Spleen (tissue), 11 donors: ENCODE data around the gene OTOG. TPM values are rescaled to one million over a fixed set of nuclear protein-coding genes. Genes with fewer than 3 reads are reported as not detected.

Source experiments
- DNase-seq: peaks from one replicate; pipeline ENCODE4 v3.0.0-alpha.2; 2020
- H3K27ac ChIP-seq, 8 donors: fragments of 200-600 bp; sonication (generic) in 7 of 8; 1 replicate in 4 of 8; 2 replicates in 4 of 8; pipeline versions ENCODE4 v1.5.0 to v1.8.0; 2016 to 2021; ENCODE audit warnings: inconsistent platforms in 4 of 8, mild to moderate bottlenecking in 4 of 8, moderate library complexity in 1 of 8
- H3K27me3 ChIP-seq, 7 donors: fragments of 200-600 bp; sonication (generic) in 6 of 7; replicated peaks in 1 of 7; 1 replicate in 4 of 7; 2 replicates in 3 of 7; pipeline versions ENCODE4 v1.5.0 to v1.8.0; 2016 to 2021; ENCODE audit warnings: inconsistent platforms in 3 of 7, mild to moderate bottlenecking in 1 of 7
- H3K36me3 ChIP-seq, 6 donors: fragments of 200-600 bp; sonication (generic) in 5 of 6; 1 replicate in 4 of 6; 2 replicates in 2 of 6; pipeline versions ENCODE4 v1.5.0 to v1.8.0; 2016 to 2021; ENCODE audit warnings: inconsistent platforms in 2 of 6
- H3K4me1 ChIP-seq, 6 donors: fragments of 200-600 bp; sonication (generic) in 5 of 6; 1 replicate in 3 of 6; 2 replicates in 3 of 6; pipeline versions ENCODE4 v1.5.0 to v1.8.0; 2016 to 2021; ENCODE audit warnings: inconsistent platforms in 3 of 6
- H3K4me3 ChIP-seq, 8 donors: fragments of 200-600 bp; sonication (generic) in 7 of 8; 1 replicate in 4 of 8; 2 replicates in 4 of 8; pipeline versions ENCODE4 v1.5.0 to v1.8.0; 2016 to 2021; ENCODE audit warnings: inconsistent platforms in 4 of 8, mild to moderate bottlenecking in 4 of 8, moderate library complexity in 2 of 8
- H3K9me3 ChIP-seq, 8 donors: fragments of 200-600 bp; sonication (generic) in 7 of 8; 1 replicate in 4 of 8; 2 replicates in 4 of 8; pipeline versions ENCODE4 v1.5.0 to v1.8.0; 2016 to 2021; ENCODE audit warnings: inconsistent platforms in 4 of 8
- POLR2A ChIP-seq, 3 donors: fragments of 450-650 bp; IDR thresholded peaks; one replicate each; pipeline ENCODE4 v1.5.1; 2017; ENCODE audit warnings: antibody characterized with exemption in 3 of 3, mild to moderate bottlenecking in 1 of 3
- POLR2AphosphoS5 ChIP-seq, 3 donors: sonication (generic); formaldehyde crosslinking; IDR thresholded peaks; one replicate each; pipeline ENCODE4 v1.5.1; 2017; ENCODE audit warnings: antibody characterized with exemption in 3 of 3
- WGBS, 5 donors: extraction: QIAGEN DNeasy Blood & Tissue Kit in 3 of 5; methylation state at CpG; one replicate each; pipeline versions ENCODE4 v1.1.5 to v1.1.7; 2013 to 2018; 5-methylcytosine and 5-hydroxymethylcytosine counted together
- intact Hi-C: fragments of 100-400 bp; cut with DNase I; formaldehyde crosslinking; loops from one replicate; pipeline ENCODE4 v1.15.0; 2023; ENCODE audit warnings: low total_unique reads
- polyA plus RNA-seq, 3 donors: library from polyadenylated mRNA; stranded (reverse); fragments of 200-250 nt; gene quantifications; one replicate each; pipeline ENCODE4 v1.2.1, GENCODE V29; 2013
- total RNA-seq, 7 donors: library from RNA; depleted of rRNA in 3 of 7; stranded (reverse); fragments of >200 nt in 3 of 7; fragmentation: NEBNext Ultra II Directional in 4 of 7; extraction: Animal tissue kit (Norgen Biotek cat#: 25700) in 4 of 7; gene quantifications; one replicate each; pipeline versions ENCODE4 v1.1.0 to v1.2.1, GENCODE V29; 2016 to 2021
- TF ChIP-seq, protein P1 (sequence below), 11 experiments: fragments of 200-600 bp in 7 of 11; fragments of 450-650 bp in 4 of 11; sonication (generic) in 4 of 11; IDR thresholded peaks in 8 of 11; conservative IDR thresholded peaks in 3 of 11; 1 replicate in 7 of 11; 2 replicates in 4 of 11; pipeline versions ENCODE4 v1.4.0 to v1.8.0; 2016 to 2021; ENCODE audit warnings: antibody characterized with exemption in 11 of 11, inconsistent platforms in 4 of 11, mild to moderate bottlenecking in 1 of 11
- donor health status: healthy with polysubstance abuse.
- donor health status: DM: no; HTN: no; CAD: no; lungs with moderate emphysema.
- donor health status: DM: no; HTN: no; CAD: no.
- donor health status: Bipolar disorder and iron deficiency.
- donor health status: healthy.
- donor health status: DM: no; HTN: no; CAD: no.
- donor health status: DM: yes; HTN: yes; CAD: no.

Gene OTOG
- total and polyA plus RNA-seq, 10 donors = not detected

DNA sequence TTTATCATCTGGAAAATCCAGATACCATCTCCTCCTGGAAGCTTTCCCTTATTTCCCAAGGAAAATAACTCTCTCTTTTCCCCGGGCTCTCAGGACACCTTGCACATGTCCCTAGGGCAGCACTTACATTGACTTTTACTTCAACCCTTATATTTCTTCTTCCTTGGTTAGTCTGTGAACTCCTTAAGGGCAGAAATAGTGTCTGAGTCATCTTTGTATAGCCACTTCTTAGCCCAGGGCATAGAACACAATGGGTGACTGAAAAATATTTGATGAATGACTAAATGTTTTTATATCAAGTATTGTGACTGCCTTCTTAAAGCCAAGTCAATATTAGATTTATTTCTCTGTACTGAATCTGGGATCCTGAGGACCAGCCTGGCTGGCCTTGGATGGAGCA lies 126.9 kb downstream of the OTOG start:
- WGBS, 5 donors = 78 to 89% (median 87%) methylated on average over 1 of the region's 1 CpG
- intact Hi-C loops = no loop called here
- TF ChIP-seq, protein P1, sequence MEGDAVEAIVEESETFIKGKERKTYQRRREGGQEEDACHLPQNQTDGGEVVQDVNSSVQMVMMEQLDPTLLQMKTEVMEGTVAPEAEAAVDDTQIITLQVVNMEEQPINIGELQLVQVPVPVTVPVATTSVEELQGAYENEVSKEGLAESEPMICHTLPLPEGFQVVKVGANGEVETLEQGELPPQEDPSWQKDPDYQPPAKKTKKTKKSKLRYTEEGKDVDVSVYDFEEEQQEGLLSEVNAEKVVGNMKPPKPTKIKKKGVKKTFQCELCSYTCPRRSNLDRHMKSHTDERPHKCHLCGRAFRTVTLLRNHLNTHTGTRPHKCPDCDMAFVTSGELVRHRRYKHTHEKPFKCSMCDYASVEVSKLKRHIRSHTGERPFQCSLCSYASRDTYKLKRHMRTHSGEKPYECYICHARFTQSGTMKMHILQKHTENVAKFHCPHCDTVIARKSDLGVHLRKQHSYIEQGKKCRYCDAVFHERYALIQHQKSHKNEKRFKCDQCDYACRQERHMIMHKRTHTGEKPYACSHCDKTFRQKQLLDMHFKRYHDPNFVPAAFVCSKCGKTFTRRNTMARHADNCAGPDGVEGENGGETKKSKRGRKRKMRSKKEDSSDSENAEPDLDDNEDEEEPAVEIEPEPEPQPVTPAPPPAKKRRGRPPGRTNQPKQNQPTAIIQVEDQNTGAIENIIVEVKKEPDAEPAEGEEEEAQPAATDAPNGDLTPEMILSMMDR (IDR thresholded peaks at IDR 0.05 in 8 of 11, conservative IDR thresholded peaks at IDR 0.05 in 3 of 11) = no peak
- TF ChIP-seq POLR2AphosphoS5 (IDR thresholded peaks at IDR 0.05) (no peak), POLR2A (IDR thresholded peaks at IDR 0.05) (no peak)
- Histone ChIP-seq H3K27ac (no peak overlapping the region), H3K36me3 (no peaks in the 10 kb centered on the region), H3K4me1 (no peaks in the 10 kb centered on the region), H3K27me3 (peaks cover 0 to 12% (median 0%) of the 10 kb centered on the region in 7 donors), H3K9me3 (peaks cover 0 to 41% (median 32%) of the 10 kb centered on the region in 8 donors), H3K4me3 (no peak overlapping the region)
- DNase-seq = no peak

DNA sequence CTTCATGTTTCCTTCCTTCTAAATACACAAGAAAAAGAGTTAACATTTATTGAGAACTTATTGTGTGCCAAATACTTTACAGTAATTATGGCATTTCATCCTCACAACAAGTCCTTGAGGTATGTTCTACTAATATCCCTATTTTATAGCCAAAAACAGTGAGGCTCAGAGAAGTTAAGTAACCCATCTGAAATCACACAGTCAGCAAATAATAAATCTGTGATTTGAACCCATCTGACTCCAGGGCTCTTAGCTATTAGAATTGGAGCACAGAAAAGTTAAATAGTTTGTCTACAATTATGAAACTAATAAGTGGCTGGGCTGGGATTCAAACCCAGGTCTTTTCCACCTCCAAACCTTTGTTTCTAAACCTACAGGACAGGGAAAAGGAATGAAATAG lies 135.8 kb downstream of the OTOG start:
- Histone ChIP-seq H3K9me3 (peaks cover 0 to 8% (median 3%) of the 10 kb centered on the region in 8 donors), H3K4me3 (no peak overlapping the region), H3K36me3 (no peaks in the 10 kb centered on the region), H3K27ac (no peak overlapping the region), H3K4me1 (no peaks in the 10 kb centered on the region), H3K27me3 (peaks cover 0 to 58% (median 0%) of the 10 kb centered on the region in 7 donors)
- TF ChIP-seq POLR2A (IDR thresholded peaks at IDR 0.05) = no peak
- TF ChIP-seq POLR2AphosphoS5 (IDR thresholded peaks at IDR 0.05) = no peak
- TF ChIP-seq, protein P1 (IDR thresholded peaks at IDR 0.05 in 8 of 11, conservative IDR thresholded peaks at IDR 0.05 in 3 of 11) = no peak
- intact Hi-C loops = no loop called here
- no peak for DNase-seq

DNA sequence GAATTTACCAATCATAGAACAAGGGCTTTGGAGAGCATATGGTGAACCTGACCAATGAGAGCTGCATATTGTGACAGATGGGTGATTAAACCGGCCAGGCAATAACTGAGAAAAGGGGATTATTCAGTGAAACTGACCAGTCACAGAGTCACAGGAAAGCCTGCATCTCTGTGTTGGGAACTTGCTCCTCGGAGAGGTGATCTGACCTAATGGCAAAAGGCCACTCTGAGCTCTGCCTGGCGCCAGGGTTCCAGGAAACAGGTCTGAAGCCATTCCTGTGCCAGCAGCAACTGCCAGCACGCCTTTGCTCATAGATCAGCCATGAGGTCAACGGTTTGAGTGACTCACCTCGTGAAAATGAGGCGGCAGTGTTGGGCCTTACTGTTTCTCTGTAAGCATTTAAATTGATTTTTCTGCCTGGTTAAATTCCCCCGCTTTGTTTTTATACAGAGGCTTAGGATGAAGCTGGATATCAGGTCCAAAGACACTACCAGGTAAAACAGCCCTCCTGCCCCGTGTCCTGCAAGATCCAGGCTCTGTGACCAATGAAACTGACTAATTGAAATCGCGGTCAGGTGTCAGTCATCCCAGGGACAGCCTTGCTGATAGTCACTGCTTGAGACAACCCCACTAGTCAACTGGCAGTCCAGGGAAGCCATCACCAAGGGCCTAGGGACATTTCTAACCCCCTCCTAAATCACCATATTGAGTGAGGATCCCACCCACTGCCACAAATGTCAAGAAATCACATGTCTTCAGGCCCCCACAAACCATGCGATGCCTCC lies 136.5 kb downstream of the OTOG start:
- peaks cover 0 to under 1% (median 0%) of the 10 kb centered on the region in 8 donors for H3K9me3 ChIP-seq
- TF ChIP-seq, protein P1 (IDR thresholded peaks at IDR 0.05 in 8 of 11, conservative IDR thresholded peaks at IDR 0.05 in 3 of 11) = no peak
- TF ChIP-seq POLR2AphosphoS5 (IDR thresholded peaks at IDR 0.05) = no peak
- no peak for TF ChIP-seq POLR2A (IDR thresholded peaks at IDR 0.05)
- intact Hi-C loops = no loop called here
- no peak overlapping the region for H3K4me3 ChIP-seq
- no peak for DNase-seq
- H3K27me3 ChIP-seq = peaks cover 0 to 61% (median 0%) of the 10 kb centered on the region in 7 donors
- no peaks in the 10 kb centered on the region for H3K4me1 ChIP-seq
- H3K36me3 ChIP-seq = no peaks in the 10 kb centered on the region
- H3K27ac ChIP-seq = no peak overlapping the region
- WGBS, 5 donors = 69 to 80% (median 71%) methylated on average over 10 to 12 of the region's 12 CpGs

DNA sequence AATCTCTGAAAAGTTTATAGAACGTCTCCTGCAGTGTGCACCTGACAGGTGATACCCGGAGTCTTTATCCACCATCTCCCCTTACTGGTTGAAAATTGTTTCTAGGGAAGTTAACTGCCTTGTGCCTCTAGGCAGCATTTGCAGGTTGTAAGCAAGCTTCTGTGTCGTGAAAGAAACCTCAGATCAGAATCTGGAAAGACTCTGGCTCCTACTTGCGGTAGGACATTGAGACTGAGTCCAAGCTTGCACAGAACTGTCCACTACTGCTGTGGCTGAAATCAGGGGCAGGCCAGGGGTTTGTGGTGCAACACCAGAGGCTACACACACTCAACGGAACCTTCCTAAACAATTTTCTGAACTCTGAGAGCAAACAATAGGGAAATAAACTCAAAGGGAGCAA lies 137.5 kb downstream of the OTOG start:
- H3K27ac ChIP-seq = no peak overlapping the region
- H3K4me1 ChIP-seq = no peaks in the 10 kb centered on the region
- TF ChIP-seq, protein P1 (IDR thresholded peaks at IDR 0.05 in 8 of 11, conservative IDR thresholded peaks at IDR 0.05 in 3 of 11) = no peak
- TF ChIP-seq POLR2AphosphoS5 (IDR thresholded peaks at IDR 0.05) = no peak
- TF ChIP-seq POLR2A (IDR thresholded peaks at IDR 0.05) = no peak
- no peaks in the 10 kb centered on the region for H3K9me3 ChIP-seq
- intact Hi-C loops = no loop called here
- no peak for DNase-seq
- H3K4me3 ChIP-seq = no peak overlapping the region
- 80 to 89% (median 85%) methylated on average over 5 of the region's 5 CpGs for WGBS, 5 donors
- no peaks in the 10 kb centered on the region for H3K36me3 ChIP-seq
- H3K27me3 ChIP-seq = peaks cover 0 to 51% (median 0%) of the 10 kb centered on the region in 7 donors
